GM19351 (cell line): ENCODE measurements around the gene MICAL3.
"Not testable (repeated sequence)": the region's sequence is repeated elsewhere in the genome, so short reads cannot be mapped to it uniquely, and the experiment has no call there.

Source experiments
- ATAC-seq: cut with Tn5 transposase; IDR thresholded peaks from one replicate; pipeline ENCODE4 v1.9.1; 2021; ENCODE audit warnings: mild to moderate bottlenecking, moderate library complexity; ENCODE audit not compliant: unreplicated experiment

MICAL3 gene

GRCh38 chr22:18060646-18061620, 36.6 kb upstream of the MICAL3 start:
- no peak for ATAC-seq

- ATAC-seq, result no peak
Observed at GRCh38 chr22:18059991-18060390, 35.6 kb upstream of the MICAL3 start.

GRCh38 chr22:18059473-18059872, 35.1 kb upstream of the MICAL3 start:
- ATAC-seq, result no peak

GRCh38 chr22:18059094-18059417, 34.7 kb upstream of the MICAL3 start:
- no peak for ATAC-seq

GRCh38 chr22:18058371-18059093, 34.2 kb upstream of the MICAL3 start:
- ATAC-seq, result no peak

GRCh38 chr22:18057568-18058209, 33.3 kb upstream of the MICAL3 start:
- ATAC-seq, result peak; percentile 77

- ATAC-seq, result peak; percentile 69
Observed at GRCh38 chr22:18056807-18057474, 32.6 kb upstream of the MICAL3 start.

GRCh38 chr22:18056161-18056666, 31.9 kb upstream of the MICAL3 start:
- ATAC-seq, result no peak

- ATAC-seq, result no peak
Observed at GRCh38 chr22:18055619-18056160, 31.3 kb upstream of the MICAL3 start.

GRCh38 chr22:18053216-18053946, 29.0 kb upstream of the MICAL3 start:
- not testable (repeated sequence) for ATAC-seq

GRCh38 chr22:18051113-18051512, 26.8 kb upstream of the MICAL3 start:
- ATAC-seq, result not testable (repeated sequence)

GRCh38 chr22:18050065-18050464, 25.7 kb upstream of the MICAL3 start:
- no peak for ATAC-seq

- ATAC-seq, result no peak
Observed at GRCh38 chr22:18048441-18048898, 24.1 kb upstream of the MICAL3 start.

GRCh38 chr22:18048041-18048440, 23.7 kb upstream of the MICAL3 start:
- ATAC-seq, result no peak

- ATAC-seq, result no peak
Observed at GRCh38 chr22:18045794-18046193, 21.4 kb upstream of the MICAL3 start.

- ATAC-seq, result no peak
Observed at GRCh38 chr22:18044548-18045271, 20.3 kb upstream of the MICAL3 start.

- no peak for ATAC-seq
Observed at GRCh38 chr22:18042685-18043084, 18.3 kb upstream of the MICAL3 start.

GRCh38 chr22:18040898-18041297, 16.5 kb upstream of the MICAL3 start:
- ATAC-seq, result not testable (repeated sequence)

GRCh38 chr22:18035751-18036150, 11.4 kb upstream of the MICAL3 start:
- ATAC-seq, result no peak
